Measurements from ENCODE around the gene FAM13A. TPM values are rescaled to one million over a fixed set of nuclear protein-coding genes. Genes with fewer than 3 reads are reported as not detected.

FAM13A gene
- polyA plus RNA-seq, 1 donor from 2014 or later, result 4.0 TPM

GRCh38 chr4:88963817-88964216, 93.2 kb downstream of the FAM13A start:
- Histone ChIP-seq H3K9ac (ENCODE audit: low read length) (no peak overlapping the region), H3K9me3 (ENCODE audit: low read length) (no peaks in the 10 kb centered on the region), H3K9me2 (ENCODE audit: insufficient read depth, low read length) (no peaks in the 10 kb centered on the region), H3F3A (ENCODE audit: insufficient read depth, low read length, poor library complexity, severe bottlenecking) (no peaks in the 10 kb centered on the region), H3K36me3 (ENCODE audit: insufficient read depth, low read length) (no peaks in the 10 kb centered on the region), H3K27me3 (ENCODE audit: insufficient read depth, low read depth, low read length) (no peaks in the 10 kb centered on the region), H4K20me1 (ENCODE audit: insufficient read depth) (no peaks in the 10 kb centered on the region), H3K4me2 (ENCODE audit: low read length) (no peak overlapping the region), H2AFZ (ENCODE audit: low read depth, low read length) (no peak overlapping the region), H3K4me3 (ENCODE audit: low read length) (no peak overlapping the region), H3K79me2 (replicated peaks; ENCODE audit: insufficient read depth, low read length) (no peaks in the 10 kb centered on the region), H3K27ac (ENCODE audit: low read length) (no peak overlapping the region)
- TF ChIP-seq, protein P1, sequence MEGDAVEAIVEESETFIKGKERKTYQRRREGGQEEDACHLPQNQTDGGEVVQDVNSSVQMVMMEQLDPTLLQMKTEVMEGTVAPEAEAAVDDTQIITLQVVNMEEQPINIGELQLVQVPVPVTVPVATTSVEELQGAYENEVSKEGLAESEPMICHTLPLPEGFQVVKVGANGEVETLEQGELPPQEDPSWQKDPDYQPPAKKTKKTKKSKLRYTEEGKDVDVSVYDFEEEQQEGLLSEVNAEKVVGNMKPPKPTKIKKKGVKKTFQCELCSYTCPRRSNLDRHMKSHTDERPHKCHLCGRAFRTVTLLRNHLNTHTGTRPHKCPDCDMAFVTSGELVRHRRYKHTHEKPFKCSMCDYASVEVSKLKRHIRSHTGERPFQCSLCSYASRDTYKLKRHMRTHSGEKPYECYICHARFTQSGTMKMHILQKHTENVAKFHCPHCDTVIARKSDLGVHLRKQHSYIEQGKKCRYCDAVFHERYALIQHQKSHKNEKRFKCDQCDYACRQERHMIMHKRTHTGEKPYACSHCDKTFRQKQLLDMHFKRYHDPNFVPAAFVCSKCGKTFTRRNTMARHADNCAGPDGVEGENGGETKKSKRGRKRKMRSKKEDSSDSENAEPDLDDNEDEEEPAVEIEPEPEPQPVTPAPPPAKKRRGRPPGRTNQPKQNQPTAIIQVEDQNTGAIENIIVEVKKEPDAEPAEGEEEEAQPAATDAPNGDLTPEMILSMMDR (IDR thresholded peaks at IDR 0.05; ENCODE audit: poor library complexity, severe bottlenecking), result no peak
- TF ChIP-seq RAD21 (conservative IDR thresholded peaks at IDR 0.05), result no peak
- no peak for TF ChIP-seq EP300 (conservative IDR thresholded peaks at IDR 0.05; ENCODE audit: poor library complexity, severe bottlenecking)
- no peak for TF ChIP-seq TAF1 (IDR thresholded peaks at IDR 0.05; ENCODE audit: low read depth)
- no peak for TF ChIP-seq POLR2AphosphoS5 (IDR thresholded peaks at IDR 0.05)
- TF ChIP-seq, protein P2, sequence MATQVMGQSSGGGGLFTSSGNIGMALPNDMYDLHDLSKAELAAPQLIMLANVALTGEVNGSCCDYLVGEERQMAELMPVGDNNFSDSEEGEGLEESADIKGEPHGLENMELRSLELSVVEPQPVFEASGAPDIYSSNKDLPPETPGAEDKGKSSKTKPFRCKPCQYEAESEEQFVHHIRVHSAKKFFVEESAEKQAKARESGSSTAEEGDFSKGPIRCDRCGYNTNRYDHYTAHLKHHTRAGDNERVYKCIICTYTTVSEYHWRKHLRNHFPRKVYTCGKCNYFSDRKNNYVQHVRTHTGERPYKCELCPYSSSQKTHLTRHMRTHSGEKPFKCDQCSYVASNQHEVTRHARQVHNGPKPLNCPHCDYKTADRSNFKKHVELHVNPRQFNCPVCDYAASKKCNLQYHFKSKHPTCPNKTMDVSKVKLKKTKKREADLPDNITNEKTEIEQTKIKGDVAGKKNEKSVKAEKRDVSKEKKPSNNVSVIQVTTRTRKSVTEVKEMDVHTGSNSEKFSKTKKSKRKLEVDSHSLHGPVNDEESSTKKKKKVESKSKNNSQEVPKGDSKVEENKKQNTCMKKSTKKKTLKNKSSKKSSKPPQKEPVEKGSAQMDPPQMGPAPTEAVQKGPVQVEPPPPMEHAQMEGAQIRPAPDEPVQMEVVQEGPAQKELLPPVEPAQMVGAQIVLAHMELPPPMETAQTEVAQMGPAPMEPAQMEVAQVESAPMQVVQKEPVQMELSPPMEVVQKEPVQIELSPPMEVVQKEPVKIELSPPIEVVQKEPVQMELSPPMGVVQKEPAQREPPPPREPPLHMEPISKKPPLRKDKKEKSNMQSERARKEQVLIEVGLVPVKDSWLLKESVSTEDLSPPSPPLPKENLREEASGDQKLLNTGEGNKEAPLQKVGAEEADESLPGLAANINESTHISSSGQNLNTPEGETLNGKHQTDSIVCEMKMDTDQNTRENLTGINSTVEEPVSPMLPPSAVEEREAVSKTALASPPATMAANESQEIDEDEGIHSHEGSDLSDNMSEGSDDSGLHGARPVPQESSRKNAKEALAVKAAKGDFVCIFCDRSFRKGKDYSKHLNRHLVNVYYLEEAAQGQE (IDR thresholded peaks at IDR 0.05; ENCODE audit: borderline replicate concordance), result no peak
- no peak for TF ChIP-seq MXI1 (conservative IDR thresholded peaks at IDR 0.05; ENCODE audit: poor library complexity, severe bottlenecking)
- TF ChIP-seq EZH2 (IDR thresholded peaks at IDR 0.05; ENCODE audit: borderline replicate concordance, insufficient read depth, low read length, poor library complexity, severe bottlenecking), result no peak
- no peak for TF ChIP-seq SMC3 (conservative IDR thresholded peaks at IDR 0.05; ENCODE audit: poor library complexity)

- Histone ChIP-seq H3F3A (ENCODE audit: insufficient read depth, low read length, poor library complexity, severe bottlenecking) (no peaks in the 10 kb centered on the region), H3K79me2 (replicated peaks; ENCODE audit: insufficient read depth, low read length) (no peaks in the 10 kb centered on the region), H2AFZ (ENCODE audit: low read depth, low read length) (no peak overlapping the region), H3K4me3 (ENCODE audit: low read length) (no peak overlapping the region), H3K9ac (ENCODE audit: low read length) (no peak overlapping the region), H3K27me3 (ENCODE audit: insufficient read depth, low read depth, low read length) (no peaks in the 10 kb centered on the region), H4K20me1 (ENCODE audit: insufficient read depth) (no peaks in the 10 kb centered on the region), H3K27ac (ENCODE audit: low read length) (no peak overlapping the region), H3K36me3 (ENCODE audit: insufficient read depth, low read length) (no peaks in the 10 kb centered on the region), H3K9me2 (ENCODE audit: insufficient read depth, low read length) (no peaks in the 10 kb centered on the region), H3K9me3 (ENCODE audit: low read length) (no peaks in the 10 kb centered on the region), H3K4me2 (ENCODE audit: low read length) (no peak overlapping the region)
- TF ChIP-seq EP300 (conservative IDR thresholded peaks at IDR 0.05; ENCODE audit: poor library complexity, severe bottlenecking) (no peak), POLR2AphosphoS5 (IDR thresholded peaks at IDR 0.05) (no peak), RAD21 (conservative IDR thresholded peaks at IDR 0.05) (no peak), TAF1 (IDR thresholded peaks at IDR 0.05; ENCODE audit: low read depth) (no peak), MXI1 (conservative IDR thresholded peaks at IDR 0.05; ENCODE audit: poor library complexity, severe bottlenecking) (no peak), EZH2 (IDR thresholded peaks at IDR 0.05; ENCODE audit: borderline replicate concordance, insufficient read depth, low read length, poor library complexity, severe bottlenecking) (no peak), SMC3 (conservative IDR thresholded peaks at IDR 0.05; ENCODE audit: poor library complexity) (no peak)
- TF ChIP-seq, protein P2 (IDR thresholded peaks at IDR 0.05; ENCODE audit: borderline replicate concordance), result no peak
- TF ChIP-seq, protein P1 (IDR thresholded peaks at IDR 0.05; ENCODE audit: poor library complexity, severe bottlenecking), result no peak
Observed at GRCh38 chr4:88962396-88962795, 94.6 kb downstream of the FAM13A start.
